Coronary artery (tissue), 2 donors: ENCODE results near the gene PLBD2.
A peak's percentile ranks its signal among the peaks of the same experiment; 100 is the strongest.

Experiments used
- DNase-seq: peaks from one replicate; pipeline ENCODE4 v3.0.0-alpha.2; 2017; ENCODE audit warnings: low spot score
- H3K27ac ChIP-seq, 2 donors: fragments of 200-600 bp; sonication (generic); one replicate each; pipeline ENCODE4 v1.5.1; 2016 to 2019
- H3K4me3 ChIP-seq: fragments of 200-600 bp; sonication (generic); 2 replicates; pipeline ENCODE4 v1.5.1; 2016; ENCODE audit warnings: mild to moderate bottlenecking, moderate library complexity
- CTCF ChIP-seq: fragments of 200-600 bp; sonication (generic); IDR thresholded peaks from one replicate; pipeline ENCODE4 v1.5.1; 2019; ENCODE audit warnings: antibody characterized with exemption

The PLBD2 gene

GRCh38 chr12:113333877-113334785 is 24.3 kb upstream of the PLBD2 start:
- TF ChIP-seq CTCF = no peak
- peak overlapping the region; percentile 92 for H3K4me3 ChIP-seq
- peak overlapping the region; percentile 62 to 84 for H3K27ac ChIP-seq
- no peak for DNase-seq

GRCh38 chr12:113334786-113335539 is 23.4 kb upstream of the PLBD2 start, which contains the start of gene SLC8B1:
SLC8B1 (minus strand) TSS chr12:113335109; CDS start chr12:113332878, 2,231 bp downstream.
- TF ChIP-seq CTCF = no peak
- DNase-seq = peak; percentile 92
- Histone ChIP-seq H3K27ac (peak within 1 kb of the TSS; percentile 62 to 84), H3K4me3 (peak within 1 kb of the TSS; percentile 92)

GRCh38 chr12:113339540-113339939 is 18.8 kb upstream of the PLBD2 start:
- no peak for DNase-seq
- H3K4me3 ChIP-seq = no peak overlapping the region
- TF ChIP-seq CTCF = no peak
- no peak overlapping the region for H3K27ac ChIP-seq

GRCh38 chr12:113340061-113340460 is 18.3 kb upstream of the PLBD2 start:
- no peak overlapping the region for H3K4me3 ChIP-seq
- no peak overlapping the region for H3K27ac ChIP-seq
- no peak for TF ChIP-seq CTCF
- DNase-seq = no peak

GRCh38 chr12:113341535-113341934 is 16.9 kb upstream of the PLBD2 start:
- no peak for TF ChIP-seq CTCF
- H3K27ac ChIP-seq = no peak overlapping the region
- DNase-seq = no peak
- H3K4me3 ChIP-seq = no peak overlapping the region

- no peak overlapping the region for H3K4me3 ChIP-seq
- no peak for TF ChIP-seq CTCF
- H3K27ac ChIP-seq = no peak overlapping the region
- no peak for DNase-seq
These were observed 13.1 kb upstream of the PLBD2 start for GRCh38 chr12:113345318-113345717.
